H9 (cell line): ENCODE results near the gene ZSCAN25. TPM values are rescaled to one million over a fixed set of nuclear protein-coding genes. Genes with fewer than 3 reads are reported as not detected.

ENCODE experiments used
- DNase-seq: peaks from one replicate; pipeline ENCODE4 v3.0.0-alpha.2; 2017
- H2AFZ ChIP-seq: one replicate; pipeline ENCODE4 v1.6.1; 2013; ENCODE audit warnings: mild to moderate bottlenecking, low read length, control low read depth, moderate library complexity
- H2AK5ac ChIP-seq: 2 replicates; pipeline ENCODE4 v1.6.1; 2013; ENCODE audit warnings: low read length, control low read depth, mixed read lengths; ENCODE audit not compliant: insufficient read length
- H2BK120ac ChIP-seq: one replicate; pipeline ENCODE4 v1.6.1; 2013; ENCODE audit warnings: low read depth, mild to moderate bottlenecking, low read length, control low read depth, inconsistent platforms; ENCODE audit not compliant: poor library complexity, severe bottlenecking
- H2BK12ac ChIP-seq: 2 replicates; pipeline ENCODE4 v1.6.1; 2013; ENCODE audit warnings: low read length, control low read depth, mixed read lengths, low read depth; ENCODE audit not compliant: insufficient read length
- H2BK15ac ChIP-seq: 2 replicates; pipeline ENCODE4 v1.6.1; 2013; ENCODE audit warnings: low read depth, low read length, control low read depth
- H2BK20ac ChIP-seq: one replicate; pipeline ENCODE4 v1.6.1; 2013; ENCODE audit warnings: low read depth, mild to moderate bottlenecking, low read length, control low read depth, inconsistent platforms; ENCODE audit not compliant: poor library complexity, severe bottlenecking
- H2BK5ac ChIP-seq: 2 replicates; pipeline ENCODE4 v1.6.1; 2013; ENCODE audit warnings: low read length, control low read depth, mixed read lengths; ENCODE audit not compliant: insufficient read length
- H3K14ac ChIP-seq: 2 replicates; pipeline ENCODE4 v1.6.1; 2013; ENCODE audit warnings: low read length, control low read depth; ENCODE audit not compliant: insufficient read depth
- H3K18ac ChIP-seq: 2 replicates; pipeline ENCODE4 v1.6.1; 2013; ENCODE audit warnings: low read depth, mild to moderate bottlenecking, mixed read lengths, low read length, control low read depth; ENCODE audit not compliant: insufficient read length
- H3K23ac ChIP-seq: 2 replicates; pipeline ENCODE4 v1.6.1; 2013; ENCODE audit warnings: low read length, control low read depth, mixed read lengths, low read depth; ENCODE audit not compliant: insufficient read length
- H3K23me2 ChIP-seq: 2 replicates; pipeline ENCODE4 v1.6.1; 2013; ENCODE audit warnings: low read depth, mild to moderate bottlenecking, mixed read lengths, low read length, control low read depth; ENCODE audit not compliant: insufficient read length, poor library complexity, severe bottlenecking
- H3K27ac ChIP-seq: 2 replicates; pipeline ENCODE4 v1.5.1; 2013; ENCODE audit warnings: low read length, control low read depth, mixed read lengths, low read depth; ENCODE audit not compliant: insufficient read length
- H3K27me3 ChIP-seq: 2 replicates; pipeline ENCODE4 v1.6.1; 2013; ENCODE audit warnings: low read length, control low read depth, inconsistent platforms; ENCODE audit not compliant: insufficient read depth
- H3K4ac ChIP-seq: 2 replicates; pipeline ENCODE4 v1.6.1; 2013; ENCODE audit warnings: low read depth, mild to moderate bottlenecking, control low read depth, inconsistent platforms, low read length, moderate library complexity
- H3K4me1 ChIP-seq: 2 replicates; pipeline ENCODE4 v1.6.1; 2013; ENCODE audit warnings: low read length, control low read depth, inconsistent platforms; ENCODE audit not compliant: insufficient read depth
- H3K4me2 ChIP-seq: 2 replicates; pipeline ENCODE4 v1.6.1; 2013; ENCODE audit warnings: low read length, control low read depth, mixed read lengths; ENCODE audit not compliant: insufficient read length, insufficient read depth
- H3K56ac ChIP-seq: 2 replicates; pipeline ENCODE4 v1.6.1; 2013; ENCODE audit warnings: low read depth, mild to moderate bottlenecking, mixed read lengths, low read length, control low read depth; ENCODE audit not compliant: insufficient read length
- H3K79me1 ChIP-seq: 2 replicates; pipeline ENCODE4 v1.6.1; 2013; ENCODE audit warnings: low read depth, mild to moderate bottlenecking, moderate library complexity, low read length, control low read depth, inconsistent platforms; ENCODE audit not compliant: insufficient read depth, poor library complexity, severe bottlenecking
- H3K79me2 ChIP-seq: 2 replicates; pipeline ENCODE4 v1.6.1; 2013; ENCODE audit warnings: low read length, control low read depth, inconsistent platforms; ENCODE audit not compliant: insufficient read depth
- H3K9ac ChIP-seq: 2 replicates; pipeline ENCODE4 v1.6.1; 2013; ENCODE audit warnings: low read length, control low read depth, mixed read lengths; ENCODE audit not compliant: insufficient read length; ENCODE audit errors: extremely low read depth
- H3K9me3 ChIP-seq: one replicate; pipeline ENCODE4 v1.6.1; 2013; ENCODE audit warnings: low read depth, low read length, inconsistent platforms; ENCODE audit not compliant: control insufficient read depth
- H3T11ph ChIP-seq: one replicate; pipeline ENCODE4 v1.6.1; 2013; ENCODE audit warnings: mild to moderate bottlenecking, low read length, control low read depth, inconsistent platforms
- H4K20me1 ChIP-seq: one replicate; pipeline ENCODE4 v1.6.1; 2013; ENCODE audit not compliant: control insufficient read depth, insufficient read length, insufficient read depth
- H4K5ac ChIP-seq: 2 replicates; pipeline ENCODE4 v1.6.1; 2013; ENCODE audit warnings: low read depth, mild to moderate bottlenecking, mixed read lengths, low read length, control low read depth; ENCODE audit not compliant: insufficient read length
- H4K8ac ChIP-seq: replicated peaks from 2 replicates; pipeline ENCODE4 v1.6.1; 2013; ENCODE audit warnings: low read length, control low read depth, mixed read lengths, low read depth; ENCODE audit not compliant: insufficient read length
- H4K91ac ChIP-seq: 2 replicates; pipeline ENCODE4 v1.6.1; 2013; ENCODE audit warnings: low read depth, mild to moderate bottlenecking, moderate library complexity, mixed read lengths, low read length, control low read depth; ENCODE audit not compliant: insufficient read length
- H3K27ac Mint-ChIP-seq, 3 experiments: 2 replicates in 2 of 3; 3 replicates in 1 of 3; pipeline ENCODE4 v1.8.0; 2020 to 2021; ENCODE audit warnings: mixed read lengths in 3 of 3, mild to moderate bottlenecking in 1 of 3, moderate library complexity in 1 of 3
- H3K27me3 Mint-ChIP-seq: 2 replicates; pipeline ENCODE4 v1.8.0; 2021; ENCODE audit warnings: low read depth, mild to moderate bottlenecking, moderate library complexity, mixed read lengths
- H3K36me3 Mint-ChIP-seq, 3 experiments: 2 replicates in 2 of 3; 3 replicates in 1 of 3; pipeline ENCODE4 v1.8.0; 2020 to 2021; ENCODE audit warnings: low read depth in 3 of 3, mixed read lengths in 3 of 3; ENCODE audit not compliant: insufficient read depth in 1 of 3
- H3K4me1 Mint-ChIP-seq, 2 experiments: 2 replicates each; pipeline ENCODE4 v1.8.0; 2020; ENCODE audit warnings: mixed read lengths in 2 of 2
- H3K4me3 Mint-ChIP-seq, 2 experiments: 2 replicates in 1 of 2; 3 replicates in 1 of 2; pipeline ENCODE4 v1.8.0; 2020 to 2021; ENCODE audit warnings: mild to moderate bottlenecking in 2 of 2, mixed read lengths in 2 of 2, moderate library complexity in 1 of 2
- H3K9me3 Mint-ChIP-seq, 2 experiments: 2 replicates in 1 of 2; 3 replicates in 1 of 2; pipeline ENCODE4 v1.8.0; 2020; ENCODE audit warnings: mild to moderate bottlenecking in 2 of 2, mixed read lengths in 2 of 2, moderate library complexity in 1 of 2
- WGBS: extraction: QIAGEN DNeasy Blood & Tissue Kit; methylation state at CpG from one replicate; pipeline ENCODE4 v1.1.7; 2013; ENCODE audit warnings: missing lambda C conversion rate, low lambda C conversion rate, mixed read lengths; ENCODE audit not compliant: insufficient read length; ENCODE audit errors: extremely low coverage; 5-methylcytosine and 5-hydroxymethylcytosine counted together
- total RNA-seq: library from RNA; stranded (reverse); gene quantifications from 2 replicates; pipeline ENCODE4 v1.2.1, GENCODE V29; 2021
- TF ChIP-seq, protein P1 (sequence below): fragments of 200-600 bp; sonication (generic); conservative IDR thresholded peaks from 3 replicates; pipeline ENCODE4 v1.8.0; 2021; ENCODE audit warnings: antibody characterized with exemption, mild to moderate bottlenecking

Gene ZSCAN25
- total RNA-seq, 1 experiment from 2014 or later, result 21.3 TPM

DNA sequence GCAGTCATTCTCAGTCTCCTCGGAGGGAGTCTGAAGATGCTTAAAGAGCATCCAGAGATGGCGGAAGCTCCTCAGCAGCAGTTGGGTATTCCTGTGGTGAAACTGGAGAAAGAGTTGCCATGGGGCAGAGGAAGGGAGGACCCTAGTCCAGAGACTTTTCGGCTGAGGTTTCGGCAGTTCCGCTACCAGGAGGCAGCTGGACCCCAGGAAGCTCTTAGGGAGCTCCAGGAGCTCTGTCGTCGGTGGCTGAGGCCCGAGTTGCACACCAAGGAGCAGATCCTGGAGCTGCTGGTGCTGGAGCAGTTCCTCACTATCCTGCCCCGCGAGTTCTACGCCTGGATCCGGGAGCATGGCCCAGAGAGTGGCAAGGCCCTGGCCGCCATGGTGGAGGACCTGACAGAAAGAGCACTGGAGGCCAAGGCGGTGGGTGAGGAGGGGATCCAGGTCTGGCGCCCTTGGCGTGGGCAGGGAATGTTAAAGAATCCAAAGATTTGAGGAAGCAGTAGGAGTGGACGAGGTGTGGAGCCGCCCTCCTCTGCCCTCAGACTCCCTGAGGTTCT lies 2.9 kb downstream of the ZSCAN25 start:
- no peak overlapping the region for H3K4me2 ChIP-seq
- H3K27me3 Mint-ChIP-seq, result 0 out of 2 replicates have a peak, but pooled peaks cover 1% of the 10 kb centered on the region

More for the DNA sequence above, 2.9 kb downstream of the ZSCAN25 start:
- Mint-ChIP-seq H3K9me3 (no peaks in the 10 kb centered on the region), H3K4me1 (peaks cover 11 to 18% of the 10 kb centered on the region in 2 experiments), H3K27ac (no peak overlapping the region), H3K4me3 (no peak overlapping the region), H3K36me3 (peaks cover 50 to 68% (median 65%) of the 10 kb centered on the region in 3 experiments)
- Histone ChIP-seq H2BK5ac (no peak overlapping the region), H3K23me2 (peaks cover 7% of the 10 kb centered on the region), H4K8ac (no peak overlapping the region), H3K4ac (no peak overlapping the region), H2AK5ac (no peak overlapping the region), H3K14ac (no peak overlapping the region), H4K91ac (no peak overlapping the region), H4K20me1 (no peaks in the 10 kb centered on the region), H2BK20ac (no peak overlapping the region), H2AFZ (no peak overlapping the region), H2BK12ac (no peak overlapping the region), H3K4me1 (no peaks in the 10 kb centered on the region), H2BK15ac (no peak overlapping the region), H3K18ac (no peak overlapping the region), H2BK120ac (no peak overlapping the region), H3K79me1 (peaks cover 4% of the 10 kb centered on the region), H3T11ph (no peak overlapping the region), H3K27ac (no peak overlapping the region), H3K79me2 (no peaks in the 10 kb centered on the region), H4K5ac (no peak overlapping the region), H3K56ac (no peak overlapping the region), H3K9ac (no peak overlapping the region), H3K23ac (no peak overlapping the region), H3K9me3 (no peaks in the 10 kb centered on the region), H3K27me3 (no peaks in the 10 kb centered on the region)
- no peak for DNase-seq
- TF ChIP-seq, protein P1, sequence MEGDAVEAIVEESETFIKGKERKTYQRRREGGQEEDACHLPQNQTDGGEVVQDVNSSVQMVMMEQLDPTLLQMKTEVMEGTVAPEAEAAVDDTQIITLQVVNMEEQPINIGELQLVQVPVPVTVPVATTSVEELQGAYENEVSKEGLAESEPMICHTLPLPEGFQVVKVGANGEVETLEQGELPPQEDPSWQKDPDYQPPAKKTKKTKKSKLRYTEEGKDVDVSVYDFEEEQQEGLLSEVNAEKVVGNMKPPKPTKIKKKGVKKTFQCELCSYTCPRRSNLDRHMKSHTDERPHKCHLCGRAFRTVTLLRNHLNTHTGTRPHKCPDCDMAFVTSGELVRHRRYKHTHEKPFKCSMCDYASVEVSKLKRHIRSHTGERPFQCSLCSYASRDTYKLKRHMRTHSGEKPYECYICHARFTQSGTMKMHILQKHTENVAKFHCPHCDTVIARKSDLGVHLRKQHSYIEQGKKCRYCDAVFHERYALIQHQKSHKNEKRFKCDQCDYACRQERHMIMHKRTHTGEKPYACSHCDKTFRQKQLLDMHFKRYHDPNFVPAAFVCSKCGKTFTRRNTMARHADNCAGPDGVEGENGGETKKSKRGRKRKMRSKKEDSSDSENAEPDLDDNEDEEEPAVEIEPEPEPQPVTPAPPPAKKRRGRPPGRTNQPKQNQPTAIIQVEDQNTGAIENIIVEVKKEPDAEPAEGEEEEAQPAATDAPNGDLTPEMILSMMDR, result no peak
- WGBS, result no CpG with 5 or more reads among the region's 18 CpGs
